Glomerular visceral epithelial cell (primary cell): ENCODE results near the gene TXNDC16.

Experiments
- DNase-seq: peaks from one replicate; pipeline ENCODE4 v3.0.0-alpha.2; 2016; ENCODE audit errors: extremely low spot score

The TXNDC16 gene

DNA sequence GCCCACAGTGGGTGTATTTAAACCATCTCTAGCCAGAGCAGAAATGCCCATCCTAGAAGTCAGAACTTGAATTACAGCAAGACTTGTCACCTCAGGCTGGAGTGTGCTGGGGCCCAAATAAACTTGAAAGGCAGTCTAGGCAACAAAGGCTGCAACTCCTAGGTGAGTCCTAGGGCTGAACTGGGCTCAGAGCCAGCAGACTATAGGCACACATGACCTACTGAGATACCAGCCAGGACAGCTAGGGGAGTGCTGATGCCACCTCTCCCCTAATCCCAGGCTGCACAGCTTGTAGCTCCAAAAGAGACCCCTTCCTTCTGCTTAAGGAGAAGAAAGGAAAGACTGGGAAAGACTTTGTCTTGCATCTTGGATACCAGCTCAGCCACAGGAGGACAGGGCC lies 106.0 kb downstream of the TXNDC16 start:
- no peak for DNase-seq

DNA sequence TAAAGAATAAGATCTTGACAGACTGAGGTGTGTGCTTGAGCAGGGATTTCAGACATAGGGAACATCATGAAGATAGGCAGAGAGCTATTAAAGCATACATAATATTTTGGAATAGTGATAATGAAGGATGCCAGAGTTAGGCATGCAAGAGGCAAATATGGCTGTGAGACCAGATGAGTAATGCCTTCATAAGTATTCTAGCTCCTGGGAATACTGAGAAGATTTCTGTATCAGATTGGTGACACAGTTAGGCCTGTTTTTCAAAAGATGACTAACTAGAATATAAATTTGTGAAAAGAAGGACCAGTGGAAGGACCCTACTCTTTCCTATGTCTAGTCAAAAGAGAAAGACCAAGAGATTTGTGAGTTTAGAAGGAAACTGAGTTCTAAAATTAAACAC lies 108.8 kb downstream of the TXNDC16 start:
- DNase-seq: no peak

DNA sequence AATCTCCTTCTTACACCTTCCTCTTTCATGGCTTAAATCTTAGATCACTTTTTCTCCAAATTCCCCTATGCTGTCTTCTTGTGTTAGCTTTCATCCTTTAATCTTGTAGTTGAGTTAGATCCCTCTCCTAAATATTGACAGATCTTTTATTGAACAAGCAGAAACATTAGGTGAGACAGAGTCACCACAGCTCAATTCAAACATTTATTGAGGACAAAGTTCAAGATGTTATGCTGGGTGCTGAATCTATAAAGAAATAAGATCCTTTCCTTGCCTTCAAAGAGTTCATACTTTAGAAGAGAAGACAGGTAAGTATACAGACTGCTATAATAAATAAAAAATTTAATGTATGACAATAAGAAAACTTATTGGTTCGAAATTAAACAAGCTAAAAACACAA lies 109.7 kb downstream of the TXNDC16 start:
- no peak for DNase-seq

DNA sequence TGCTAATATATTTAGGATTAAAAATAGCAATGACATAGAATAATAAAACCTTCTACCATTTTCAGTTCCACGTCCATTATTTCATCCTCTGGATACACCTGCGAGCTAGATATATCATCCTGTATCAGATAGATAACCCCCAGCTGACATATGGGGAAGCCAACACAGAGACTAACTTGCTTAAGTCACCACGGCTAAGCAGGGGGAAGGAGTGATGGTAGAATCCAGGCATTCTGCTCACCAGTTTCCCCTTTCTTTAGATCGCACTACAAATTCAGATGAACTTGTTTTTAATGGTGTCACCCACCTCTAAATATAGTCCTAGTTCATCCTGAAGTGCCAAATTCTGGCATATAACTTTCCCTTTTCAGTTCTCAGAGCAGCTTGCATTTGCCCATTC lies 110.1 kb downstream of the TXNDC16 start:
- DNase-seq: no peak

DNA sequence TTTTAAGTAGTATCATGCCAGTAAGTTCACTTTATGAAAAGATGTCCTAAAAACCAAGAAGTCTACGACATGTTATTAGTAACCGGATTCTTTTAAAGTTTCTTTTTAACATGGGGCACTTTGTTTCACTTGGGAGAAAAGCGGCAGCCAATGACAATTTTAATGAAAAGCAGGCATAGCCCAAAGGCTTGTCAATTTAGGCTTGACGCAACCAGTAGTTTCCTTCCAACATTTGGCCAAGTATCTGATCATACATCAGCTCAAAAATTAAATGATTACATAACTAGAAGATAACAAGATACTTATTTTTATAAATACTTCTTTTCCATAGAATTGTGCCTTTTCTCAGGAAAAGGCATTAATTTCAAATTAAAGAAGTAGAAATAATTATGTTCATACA lies 112.8 kb downstream of the TXNDC16 start:
- no peak for DNase-seq

DNA sequence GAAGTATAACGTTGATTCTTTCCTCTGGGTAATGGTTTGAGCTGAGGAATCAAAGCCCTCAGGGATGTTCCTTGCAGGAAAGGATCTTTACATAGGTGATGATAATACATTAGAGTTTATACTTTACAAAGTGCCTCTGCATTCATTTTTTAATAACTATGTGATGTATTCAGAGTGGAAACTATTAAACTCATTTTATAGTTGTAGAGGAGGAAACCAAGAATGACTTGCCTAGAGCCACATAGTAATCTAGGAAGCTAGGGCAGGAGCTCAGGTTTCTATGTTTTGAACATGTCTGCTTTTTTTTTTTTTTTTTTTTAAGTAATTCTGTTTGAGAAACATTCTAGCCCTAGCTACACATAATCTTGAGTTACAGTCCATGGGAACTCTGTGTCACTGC lies 117.3 kb downstream of the TXNDC16 start:
- DNase-seq: no peak

DNA sequence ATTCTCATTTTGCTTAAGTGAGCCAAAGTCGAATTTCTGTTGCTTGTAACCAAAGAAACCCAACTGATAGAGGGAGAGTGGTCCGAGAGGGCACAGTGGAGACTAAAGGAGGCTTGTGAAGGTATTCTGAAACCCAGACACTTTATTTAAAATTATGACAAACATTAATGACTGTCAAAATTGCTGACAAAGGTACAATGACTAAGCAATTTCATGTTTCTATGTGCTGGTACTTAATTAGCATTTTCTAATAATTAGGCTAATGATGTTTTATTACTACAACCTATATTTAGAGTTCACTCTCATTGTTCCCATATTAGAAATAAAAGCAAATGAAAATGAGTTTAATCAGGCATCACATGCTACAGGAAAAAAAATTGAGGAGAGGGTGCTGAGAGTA lies 121.8 kb downstream of the TXNDC16 start:
- DNase-seq: no peak

DNA sequence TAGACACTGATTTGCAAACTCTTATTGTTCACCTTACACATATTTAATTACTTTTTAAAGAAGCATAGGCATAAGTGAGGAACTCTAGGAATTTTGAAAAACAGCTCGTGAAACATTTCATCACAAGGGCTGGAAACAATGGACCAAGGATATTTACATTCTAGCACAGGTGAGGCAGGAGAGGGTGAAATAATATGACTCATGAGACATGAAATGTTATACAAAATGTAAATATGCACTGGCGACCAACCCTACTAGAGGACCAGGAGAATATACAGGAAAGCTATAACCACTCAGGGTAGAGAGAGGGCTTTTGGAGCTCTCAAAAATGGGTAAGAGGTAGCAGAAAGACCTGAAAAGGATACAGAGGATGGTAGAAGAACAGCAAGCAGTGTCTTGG lies 122.9 kb downstream of the TXNDC16 start:
- DNase-seq: no peak

DNA sequence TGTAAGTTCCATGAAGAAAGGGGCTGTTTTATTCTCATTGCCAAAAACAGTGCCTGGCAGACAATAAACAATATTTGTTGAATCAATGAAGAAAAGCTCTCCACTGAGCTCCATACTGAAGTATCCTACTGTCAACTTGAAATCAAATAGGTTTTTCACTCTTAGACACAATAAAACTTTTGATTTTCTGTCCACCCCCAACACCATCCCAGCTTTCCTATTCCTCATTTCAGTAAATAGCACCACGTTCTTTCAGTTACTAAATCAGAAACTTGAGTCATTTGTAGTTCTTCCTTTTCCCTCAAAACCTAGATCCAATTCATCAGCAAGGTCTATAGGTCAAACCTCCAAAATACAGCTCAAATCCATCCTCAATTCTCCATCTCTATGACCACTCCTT lies 124.8 kb downstream of the TXNDC16 start:
- DNase-seq: no peak

DNA sequence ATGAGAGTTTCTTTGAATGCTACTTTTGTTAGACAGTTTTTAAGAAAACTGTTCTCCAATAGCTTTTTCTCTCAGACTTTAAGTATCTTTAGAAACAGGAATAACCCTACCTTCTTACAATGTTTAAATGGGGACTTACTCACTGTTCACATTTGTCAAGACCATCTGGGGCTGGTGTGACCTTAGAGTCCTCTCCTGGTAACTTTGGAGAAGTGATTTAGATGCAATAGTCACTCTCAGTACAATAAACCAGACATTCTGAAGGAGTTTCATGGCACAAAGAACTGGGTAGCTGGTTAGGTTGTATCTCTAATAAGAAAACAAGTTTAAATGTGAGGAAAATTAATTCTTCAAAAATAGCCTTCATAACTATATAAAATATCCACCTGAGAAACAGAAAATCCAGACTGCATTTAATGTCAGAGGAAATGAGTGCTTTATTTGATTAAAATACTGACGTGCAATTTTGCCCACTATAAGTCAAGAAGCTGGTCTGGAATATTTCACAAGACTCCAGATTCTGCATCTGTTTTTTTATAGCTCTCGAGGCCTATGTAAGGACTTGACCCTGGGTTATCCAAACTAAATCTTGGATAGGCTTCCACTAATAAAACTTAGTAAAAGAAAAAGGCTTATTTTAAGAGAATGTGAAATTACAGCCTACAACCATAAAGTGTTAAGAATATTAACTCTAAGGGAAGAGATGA lies 129.5 kb downstream of the TXNDC16 start:
- no peak for DNase-seq

DNA sequence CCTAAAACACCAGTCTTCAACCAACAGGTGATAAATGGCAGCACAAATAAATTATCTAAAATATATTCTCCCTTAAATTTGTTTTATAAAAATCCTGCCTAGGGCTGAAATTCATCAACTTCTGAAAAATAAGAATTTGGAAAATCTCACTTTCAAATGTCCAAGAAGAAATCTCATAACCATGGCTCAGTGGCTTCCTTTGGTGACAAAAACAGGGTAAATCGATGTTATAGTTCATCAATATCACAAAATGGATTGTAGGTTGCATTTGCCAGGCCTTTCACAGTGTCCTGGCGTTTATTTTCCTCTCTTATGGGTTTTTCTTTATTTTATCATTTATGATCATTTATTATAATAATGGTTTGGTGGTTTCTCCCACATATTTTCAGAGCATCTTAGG lies 135.2 kb downstream of the TXNDC16 start:
- DNase-seq: no peak

DNA sequence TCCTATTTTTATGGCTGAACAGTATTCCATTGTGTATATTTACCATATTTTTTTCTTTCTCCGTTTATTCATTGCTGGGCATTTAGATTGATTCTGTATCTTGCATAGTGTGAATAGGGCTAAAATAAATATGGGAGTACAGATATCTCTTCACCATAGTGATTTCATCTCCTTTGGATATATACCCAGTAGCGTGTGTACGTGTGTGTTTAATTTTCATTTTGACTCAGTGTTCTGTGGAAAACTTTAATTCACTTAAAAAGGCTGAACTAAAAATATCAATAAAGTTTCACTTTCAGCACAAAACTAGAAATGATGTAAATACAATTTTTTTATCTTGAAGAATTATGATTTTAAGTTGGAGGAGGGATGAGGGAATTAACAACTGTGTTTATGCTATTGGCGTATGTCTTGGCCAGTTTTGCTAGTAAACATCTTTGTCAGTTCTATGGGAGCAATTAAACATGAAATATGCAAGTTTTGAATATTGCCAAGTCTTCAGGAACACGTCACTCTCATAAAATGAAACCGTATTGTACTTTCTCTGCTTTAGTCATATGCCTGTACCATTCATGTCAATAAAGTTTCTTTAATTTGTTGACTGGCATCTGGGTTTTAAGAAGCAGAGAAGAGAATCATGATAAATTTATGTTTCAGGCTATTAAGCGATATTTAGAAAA lies 138.4 kb downstream of the TXNDC16 start:
- DNase-seq: no peak

DNA sequence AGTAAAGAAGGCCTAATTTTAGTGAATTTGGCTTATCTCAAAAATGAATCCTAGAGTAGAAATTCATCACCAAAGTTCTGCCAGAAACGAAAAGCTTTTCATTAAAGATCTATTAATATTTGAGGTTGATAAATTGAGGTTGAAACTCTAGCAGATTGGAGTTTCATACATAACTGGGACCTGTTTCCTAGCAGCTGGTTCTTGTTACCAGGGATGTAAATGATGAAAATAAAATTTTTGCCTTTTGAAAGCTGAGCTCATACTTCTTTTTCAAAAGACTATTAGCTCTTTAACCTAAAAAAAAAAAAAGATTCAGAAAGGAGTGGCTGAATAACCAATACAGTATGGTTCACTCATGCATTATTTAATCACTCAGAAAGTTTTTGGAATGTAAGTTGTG lies 139.9 kb downstream of the TXNDC16 start:
- no peak for DNase-seq

DNA sequence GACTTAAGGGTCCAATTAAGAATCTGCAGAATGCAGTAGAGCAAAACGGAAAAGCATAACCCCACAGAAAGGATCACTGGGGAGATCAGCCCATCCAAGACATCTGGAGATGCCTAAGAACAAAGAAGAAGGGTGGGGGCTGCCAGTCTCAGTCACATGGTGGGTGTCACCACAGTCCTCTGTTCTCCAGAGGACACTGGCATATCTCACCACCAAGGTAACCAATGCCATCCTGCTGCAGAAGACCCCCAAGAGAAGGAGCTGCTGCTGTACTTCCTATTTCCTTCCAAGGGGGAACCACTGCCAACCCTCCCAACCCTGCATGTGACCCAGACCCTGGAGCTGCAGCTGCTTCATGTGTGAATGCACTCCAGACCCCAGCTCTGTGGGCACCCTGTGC lies 147.0 kb downstream of the TXNDC16 start:
- DNase-seq: no peak

DNA sequence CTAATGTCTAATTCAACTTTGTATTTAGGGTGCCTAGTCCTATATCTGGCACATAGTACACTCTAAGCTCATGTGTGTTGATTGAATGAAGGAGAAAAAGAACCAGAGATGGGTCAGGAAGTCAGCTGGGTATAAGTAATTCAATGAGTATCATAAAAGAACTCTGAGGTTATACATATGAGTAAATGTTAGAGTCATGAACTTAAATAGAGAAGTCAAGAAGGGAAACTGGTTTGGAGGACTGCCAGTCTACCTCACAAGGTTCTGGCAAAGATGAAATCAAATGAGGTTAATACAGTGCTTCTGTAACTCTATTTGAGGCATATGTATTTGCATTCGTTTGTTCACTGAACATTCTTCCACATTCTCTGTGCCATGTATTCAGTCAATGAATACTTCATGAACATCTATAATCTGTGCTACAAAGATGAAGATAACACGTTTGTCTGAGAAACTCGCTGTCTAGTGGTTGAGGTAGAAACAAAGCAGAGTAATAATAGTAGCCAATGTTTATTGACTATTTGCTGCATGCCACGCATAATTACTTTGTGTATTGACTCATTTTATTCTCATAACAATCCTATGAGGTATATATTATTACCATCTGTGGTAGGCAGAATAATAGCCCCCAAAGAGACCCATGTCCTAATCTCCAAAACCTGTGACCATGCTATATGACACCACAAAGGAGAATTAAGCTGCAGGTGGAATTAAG lies 149.3 kb downstream of the TXNDC16 start:
- DNase-seq: peak; percentile 54

DNA sequence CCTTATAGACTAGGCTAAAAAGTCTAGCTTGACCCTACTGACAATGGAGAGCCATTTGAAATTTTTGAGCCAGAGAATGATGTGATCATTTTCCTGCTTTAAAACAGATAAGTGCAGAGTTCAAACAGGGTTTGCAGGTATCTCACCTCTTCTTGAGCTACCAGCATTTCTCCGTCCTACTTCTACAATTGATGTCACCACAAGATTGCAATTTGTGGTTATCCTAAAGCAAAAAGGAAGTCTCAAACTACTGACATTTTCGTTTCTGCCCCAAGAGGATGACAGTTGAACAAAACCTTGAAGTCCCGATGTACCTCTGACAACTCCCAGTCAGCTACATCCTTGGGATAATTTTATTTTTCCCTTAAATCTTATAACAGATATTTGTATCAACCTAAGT lies 151.5 kb downstream of the TXNDC16 start:
- DNase-seq: no peak

DNA sequence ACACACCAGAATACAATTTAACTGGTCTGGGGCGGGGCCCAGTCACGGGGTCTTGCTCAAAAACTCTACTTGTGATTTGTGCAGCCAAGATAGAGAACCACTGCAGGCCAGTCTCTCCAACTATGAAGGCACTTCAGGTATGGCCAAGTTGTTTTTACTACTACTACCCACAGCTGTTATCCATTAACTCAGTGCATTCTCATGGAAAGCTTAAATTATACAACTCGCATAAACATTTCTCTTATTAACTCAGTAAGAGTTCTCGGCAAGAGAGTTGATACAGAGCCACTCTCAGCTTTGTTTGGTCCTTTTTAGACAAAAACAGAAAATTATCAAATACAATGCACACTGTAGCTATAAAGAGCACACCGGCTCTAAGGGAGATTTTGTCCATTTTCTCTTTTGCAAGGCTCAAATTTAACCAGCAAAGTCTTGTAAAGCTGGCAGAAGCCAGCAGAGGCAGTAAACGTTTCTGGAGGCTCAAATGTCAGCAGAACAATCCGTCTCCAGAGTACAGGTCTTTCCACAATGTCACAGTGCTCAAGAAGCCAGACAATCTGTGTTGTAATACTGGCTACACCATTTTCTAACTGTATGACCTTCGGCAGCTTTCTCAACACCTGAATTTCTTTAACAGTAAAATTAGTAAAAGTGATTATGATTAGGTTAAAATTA lies 152.2 kb downstream of the TXNDC16 start:
- DNase-seq: peak; percentile 63

DNA sequence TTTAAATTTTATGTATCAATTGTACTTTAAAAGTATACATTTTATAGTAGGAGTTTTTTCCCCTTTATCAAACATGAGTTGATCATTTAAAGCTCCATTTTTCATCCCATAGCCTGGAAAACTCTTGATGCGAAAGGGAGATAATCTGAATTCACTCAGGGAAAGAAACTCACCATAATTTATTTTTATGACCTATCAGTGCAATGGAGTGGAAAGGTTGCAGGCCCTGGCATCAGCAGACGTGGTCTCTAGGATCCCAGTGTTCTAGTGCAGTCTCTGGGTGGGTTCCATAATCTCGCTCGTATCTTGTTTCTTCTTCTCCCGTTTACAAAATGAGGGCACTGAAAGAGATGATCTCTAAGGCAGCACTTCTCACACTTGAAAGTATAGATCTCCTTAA lies 153.2 kb downstream of the TXNDC16 start:
- no peak for DNase-seq

DNA sequence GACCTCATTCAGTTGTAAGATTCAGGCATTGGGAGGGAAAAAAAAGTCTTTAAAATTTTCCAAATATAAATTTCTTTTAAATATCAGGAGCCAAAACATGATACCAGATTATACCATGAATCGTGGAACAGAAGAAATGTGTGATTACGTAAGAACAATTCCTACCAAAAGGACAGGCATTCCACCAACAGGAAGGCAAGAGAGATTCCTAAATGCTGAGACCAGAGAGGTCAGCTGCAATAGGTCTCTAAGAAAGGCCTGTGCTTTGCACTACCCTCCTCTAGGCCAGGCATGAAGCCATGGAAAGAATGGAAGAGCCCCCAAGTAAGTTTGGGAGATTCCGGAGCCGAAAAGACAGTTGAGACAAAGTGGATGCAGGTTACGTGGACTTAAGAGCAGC lies 154.5 kb downstream of the TXNDC16 start:
- no peak for DNase-seq

DNA sequence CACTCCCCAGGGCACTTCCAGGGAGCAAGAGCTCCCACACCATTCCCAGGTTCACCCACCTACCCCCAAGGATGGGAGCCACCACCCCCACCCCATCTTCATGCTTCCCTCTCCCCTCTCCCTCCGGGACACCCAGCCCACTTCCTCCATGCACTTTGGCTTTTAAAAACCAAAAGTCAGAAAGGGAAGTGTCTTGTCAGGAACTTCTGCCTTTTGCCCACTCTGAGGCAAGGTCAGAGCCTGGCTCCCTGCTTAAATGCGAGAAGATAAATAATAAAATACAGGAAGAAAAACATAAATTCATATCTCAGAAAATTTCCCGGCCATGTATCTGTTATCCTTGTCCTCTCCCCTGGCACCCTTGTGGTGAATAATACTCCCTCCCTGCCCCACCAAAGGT lies 156.6 kb downstream of the TXNDC16 start:
- DNase-seq: no peak

DNA sequence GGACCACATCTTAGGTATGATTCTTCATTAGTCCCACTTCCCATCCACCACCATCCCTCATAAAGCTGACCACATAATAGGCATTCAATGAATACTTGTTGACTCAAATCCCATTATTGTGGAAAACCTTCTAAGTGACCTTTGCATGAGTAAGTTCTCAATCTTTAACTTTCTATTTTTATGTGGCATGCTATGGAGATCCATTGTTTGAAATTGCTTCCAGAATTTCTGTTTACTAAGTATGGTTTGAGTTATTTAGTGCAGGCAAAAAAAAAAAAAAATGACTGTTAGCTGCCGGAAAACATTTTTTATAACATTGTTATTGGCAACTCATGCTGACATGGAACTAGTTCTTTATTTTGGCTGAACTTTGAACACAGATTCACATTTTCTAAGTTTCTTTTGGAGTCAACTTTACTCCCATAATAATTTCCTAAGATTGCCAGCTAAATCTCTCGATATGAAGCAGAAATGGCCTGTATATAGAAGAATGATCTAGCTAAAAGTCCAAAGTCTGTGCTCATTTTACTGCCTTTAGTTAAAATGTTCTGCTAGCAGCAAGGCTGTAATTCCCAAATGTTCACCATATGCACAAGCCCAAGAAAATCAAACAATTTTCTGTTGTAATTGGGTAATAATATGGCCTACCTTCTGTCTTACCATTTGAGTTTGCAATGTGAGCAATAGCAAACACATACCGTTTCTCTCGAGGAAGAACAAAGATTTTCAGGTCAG lies 160.3 kb downstream of the TXNDC16 start:
- DNase-seq: peak; percentile 42
